Cardiac septum (tissue), 1 donor: Measurements from ENCODE around the gene LRRK1. TPM values are rescaled to one million over a fixed set of nuclear protein-coding genes. Genes with fewer than 3 reads are reported as not detected.

Experiments
- DNase-seq: peaks from one replicate; pipeline ENCODE4 v3.0.0-alpha.2; 2020; ENCODE audit warnings: low spot score
- intact Hi-C: fragments of 100-400 bp; cut with DNase I; formaldehyde crosslinking; loops from one replicate; pipeline ENCODE4 v1.14.0; 2022
- total RNA-seq: library from RNA; stranded (reverse); fragmentation: NEBNext Ultra II Directional; extraction: Animal tissue kit (Norgen Biotek cat#: 25700); gene quantifications from one replicate; pipeline ENCODE4 v1.2.1, GENCODE V29; 2021
- donor health status: DM: no; HTN: no; CAD: no.

Gene LRRK1
- total RNA-seq, 1 donor from 2014 or later = 3.5 TPM

- intact Hi-C loops = no loop called here
- no peak for DNase-seq
Measured at GRCh38 chr15:100951965-100952364, 32.8 kb downstream of the LRRK1 start.

- no peak for DNase-seq
- intact Hi-C loops = no loop called here
Measured at GRCh38 chr15:100952566-100952965, 33.4 kb downstream of the LRRK1 start.

- intact Hi-C loops = no loop called here
- DNase-seq = no peak
Measured at GRCh38 chr15:100958326-100959065, 39.3 kb downstream of the LRRK1 start.

- intact Hi-C loops = no loop called here
- DNase-seq = no peak
Measured at GRCh38 chr15:100959066-100960050, 40.2 kb downstream of the LRRK1 start.

- DNase-seq = no peak
- intact Hi-C loops = no loop called here
Measured at GRCh38 chr15:100966997-100967396, 47.8 kb downstream of the LRRK1 start.

- no peak for DNase-seq
- intact Hi-C loops = no loop called here
Measured at GRCh38 chr15:100968050-100968966, 49.2 kb downstream of the LRRK1 start.

- intact Hi-C loops = no loop called here
- DNase-seq = no peak
Measured at GRCh38 chr15:100972975-100973350, 53.8 kb downstream of the LRRK1 start.

- intact Hi-C loops = no loop called here
- no peak for DNase-seq
Measured at GRCh38 chr15:100973351-100974111, 54.4 kb downstream of the LRRK1 start.

GRCh38 chr15:100975043-100975442 is 55.9 kb downstream of the LRRK1 start:
- no peak for DNase-seq
- intact Hi-C loops = no loop called here

- intact Hi-C loops = no loop called here
- DNase-seq = no peak
Measured at GRCh38 chr15:100980410-100981046, 61.4 kb downstream of the LRRK1 start.

- no peak for DNase-seq
Measured at GRCh38 chr15:100981086-100981485, 61.9 kb downstream of the LRRK1 start.

GRCh38 chr15:100983221-100983620 is 64.1 kb downstream of the LRRK1 start:
- intact Hi-C loops = no loop called here
- DNase-seq = no peak

More at GRCh38 chr15:100981086-100981485, 61.9 kb downstream of the LRRK1 start:
- intact Hi-C loops = no loop called here

- DNase-seq = no peak
- intact Hi-C loops = no loop called here
Measured at GRCh38 chr15:100985401-100985800, 66.2 kb downstream of the LRRK1 start.

GRCh38 chr15:100986158-100986896 is 67.2 kb downstream of the LRRK1 start:
- intact Hi-C loops = no loop called here

GRCh38 chr15:100987143-100987542 is 68.0 kb downstream of the LRRK1 start:
- no peak for DNase-seq
- intact Hi-C loops = no loop called here

More at GRCh38 chr15:100986158-100986896, 67.2 kb downstream of the LRRK1 start:
- no peak for DNase-seq

GRCh38 chr15:100988297-100988696 is 69.1 kb downstream of the LRRK1 start:
- no peak for DNase-seq
- intact Hi-C loops = no loop called here

- intact Hi-C loops = no loop called here
- no peak for DNase-seq
Measured at GRCh38 chr15:100988857-100989256, 69.7 kb downstream of the LRRK1 start.
